ENCODE results near the gene GABRP.
"Not testable (repeated sequence)": the region's sequence is repeated elsewhere in the genome, so short reads cannot be mapped to it uniquely, and the experiment has no call there.

GABRP gene

DNA sequence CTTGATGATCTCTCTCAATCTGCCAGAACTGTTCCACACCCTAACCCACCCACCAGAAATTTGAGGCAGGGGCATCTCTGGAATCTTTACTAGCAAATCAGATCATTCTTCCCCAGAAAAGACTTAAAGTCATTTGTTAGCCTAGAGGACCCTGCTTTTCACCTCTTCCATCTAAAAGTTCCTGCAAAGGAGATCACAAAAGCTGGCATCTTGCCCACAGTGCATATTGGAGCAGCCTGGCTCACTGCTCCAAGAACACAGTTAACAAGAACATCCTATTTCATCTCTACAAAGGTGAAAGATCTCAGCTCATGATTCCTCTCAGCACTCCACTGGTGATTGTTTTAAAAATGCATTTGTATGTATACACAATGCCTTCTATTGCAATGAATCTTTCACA is 36.3 kb downstream of the GABRP start:
- no peak overlapping the region for H3K4me3 ChIP-seq (ENCODE audit: low read length)
- TF ChIP-seq, protein P1, sequence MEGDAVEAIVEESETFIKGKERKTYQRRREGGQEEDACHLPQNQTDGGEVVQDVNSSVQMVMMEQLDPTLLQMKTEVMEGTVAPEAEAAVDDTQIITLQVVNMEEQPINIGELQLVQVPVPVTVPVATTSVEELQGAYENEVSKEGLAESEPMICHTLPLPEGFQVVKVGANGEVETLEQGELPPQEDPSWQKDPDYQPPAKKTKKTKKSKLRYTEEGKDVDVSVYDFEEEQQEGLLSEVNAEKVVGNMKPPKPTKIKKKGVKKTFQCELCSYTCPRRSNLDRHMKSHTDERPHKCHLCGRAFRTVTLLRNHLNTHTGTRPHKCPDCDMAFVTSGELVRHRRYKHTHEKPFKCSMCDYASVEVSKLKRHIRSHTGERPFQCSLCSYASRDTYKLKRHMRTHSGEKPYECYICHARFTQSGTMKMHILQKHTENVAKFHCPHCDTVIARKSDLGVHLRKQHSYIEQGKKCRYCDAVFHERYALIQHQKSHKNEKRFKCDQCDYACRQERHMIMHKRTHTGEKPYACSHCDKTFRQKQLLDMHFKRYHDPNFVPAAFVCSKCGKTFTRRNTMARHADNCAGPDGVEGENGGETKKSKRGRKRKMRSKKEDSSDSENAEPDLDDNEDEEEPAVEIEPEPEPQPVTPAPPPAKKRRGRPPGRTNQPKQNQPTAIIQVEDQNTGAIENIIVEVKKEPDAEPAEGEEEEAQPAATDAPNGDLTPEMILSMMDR (conservative IDR thresholded peaks at IDR 0.05; ENCODE audit: low read depth, low read length) = no peak
- no peak for DNase-seq (ENCODE audit: low read depth)

DNA sequence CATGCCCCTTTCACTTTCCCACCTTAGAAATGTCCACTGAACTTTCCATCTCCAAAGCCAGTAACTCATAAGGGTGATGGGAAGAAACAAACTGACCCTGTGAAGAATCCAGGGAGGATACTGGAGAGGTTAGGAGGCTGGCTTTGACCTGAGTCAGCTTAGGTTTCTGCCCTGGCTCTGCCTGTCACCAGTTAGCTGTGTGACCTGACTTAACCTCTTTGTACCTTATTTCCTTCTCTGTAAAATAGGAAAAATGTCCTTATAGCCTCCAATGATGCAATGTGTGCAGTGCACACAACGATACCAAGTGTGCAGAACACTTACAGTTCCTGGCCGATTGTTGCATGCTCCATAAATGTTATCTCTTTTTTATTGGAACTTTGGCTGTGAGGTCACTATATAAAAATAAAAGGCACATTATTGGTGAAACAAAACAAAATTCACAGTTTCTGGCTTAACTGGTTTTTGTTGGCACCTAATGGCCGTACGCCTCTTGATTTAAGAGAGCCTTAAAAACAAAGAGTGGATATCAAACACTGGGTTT is 37.8 kb downstream of the GABRP start:
- TF ChIP-seq, protein P1 (conservative IDR thresholded peaks at IDR 0.05; ENCODE audit: low read depth, low read length) = no peak
- no peak overlapping the region for H3K4me3 ChIP-seq (ENCODE audit: low read length)
- DNase-seq (ENCODE audit: low read depth) = peak; percentile 27

DNA sequence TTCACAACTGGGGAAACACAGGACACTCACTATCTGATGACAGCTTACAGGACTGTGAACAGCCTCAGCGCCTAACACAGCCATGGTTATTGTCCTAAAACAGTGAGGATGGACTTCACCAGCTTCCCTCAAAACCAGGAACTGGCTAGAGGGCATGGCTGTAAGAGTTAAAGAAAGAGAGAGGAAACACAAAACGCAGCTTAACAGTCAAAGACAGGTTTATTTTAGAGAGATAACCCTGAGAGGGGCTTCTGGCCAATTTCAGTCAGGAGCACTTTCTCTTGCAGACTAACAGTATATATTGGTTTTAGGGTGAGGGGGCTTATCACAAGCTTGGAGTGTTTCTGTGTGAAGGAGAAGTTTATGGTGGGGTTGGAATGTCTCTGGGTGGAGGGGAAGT is 42.6 kb downstream of the GABRP start:
- TF ChIP-seq, protein P1 (conservative IDR thresholded peaks at IDR 0.05; ENCODE audit: low read depth, low read length) = no peak
- no peak overlapping the region for H3K4me3 ChIP-seq (ENCODE audit: low read length)
- no peak for DNase-seq (ENCODE audit: low read depth)

DNA sequence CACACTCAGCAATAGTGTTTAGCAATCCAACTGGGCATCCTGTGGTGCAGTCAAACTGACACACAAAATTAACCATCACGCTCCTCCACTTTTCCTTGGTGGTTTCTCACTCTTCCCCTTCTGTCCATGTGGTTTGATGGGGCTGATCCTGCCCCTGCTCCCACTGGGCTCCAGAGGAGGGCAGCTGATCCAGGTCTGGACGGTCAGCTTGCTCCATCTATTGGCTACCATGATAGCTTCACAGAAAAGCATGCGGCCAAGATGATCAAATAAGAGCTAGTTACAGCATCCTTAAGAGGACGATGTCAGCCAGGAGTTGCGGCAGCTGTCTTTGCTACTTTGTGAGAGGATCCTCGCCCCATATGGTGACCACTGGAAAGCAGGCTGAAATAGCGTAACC is 48.7 kb downstream of the GABRP start:
- no peak overlapping the region for H3K4me3 ChIP-seq (ENCODE audit: low read length)
- TF ChIP-seq, protein P1 (conservative IDR thresholded peaks at IDR 0.05; ENCODE audit: low read depth, low read length) = no peak
- no peak for DNase-seq (ENCODE audit: low read depth)

DNA sequence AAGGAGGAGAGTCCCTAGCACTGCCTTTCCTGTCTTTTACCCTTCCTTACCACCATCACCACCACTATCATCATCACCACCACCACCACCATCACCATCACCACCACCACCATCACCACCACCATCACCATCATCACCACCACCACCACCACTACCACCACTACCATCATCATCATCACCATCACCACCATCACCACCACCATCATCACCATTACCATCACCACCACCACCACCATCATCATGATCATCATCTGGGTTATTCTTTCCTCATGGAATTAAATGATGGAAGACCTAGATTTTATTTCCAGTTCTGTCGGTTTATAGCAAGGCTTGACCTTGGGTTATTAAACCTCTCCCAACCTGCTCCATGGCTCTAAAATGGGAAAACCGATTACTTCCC is 50.5 kb downstream of the GABRP start:
- DNase-seq (ENCODE audit: low read depth) = not testable (repeated sequence)

DNA sequence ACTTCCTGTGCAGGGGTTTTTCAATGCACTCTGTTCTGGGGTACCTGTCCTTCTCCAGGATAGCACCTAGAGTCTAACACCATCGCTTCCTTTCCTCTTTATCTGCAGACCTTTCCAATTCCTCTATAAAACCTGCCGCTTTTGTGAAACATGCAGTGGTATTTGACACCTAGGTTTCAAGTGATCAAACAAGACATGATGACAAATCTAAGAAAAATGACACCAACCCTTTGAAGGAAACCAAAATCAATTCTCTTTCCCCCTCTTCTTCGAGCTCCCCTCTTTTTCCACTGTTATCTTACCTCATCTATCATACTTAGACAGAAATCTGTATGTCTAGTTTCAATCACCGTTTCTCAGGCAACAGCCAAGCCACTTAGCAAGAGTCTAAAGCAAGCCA is 52.7 kb downstream of the GABRP start:
- TF ChIP-seq, protein P1 (conservative IDR thresholded peaks at IDR 0.05; ENCODE audit: low read depth, low read length) = no peak
- H3K4me3 ChIP-seq (ENCODE audit: low read length) = no peak overlapping the region
- DNase-seq (ENCODE audit: low read depth) = no peak

More for the DNA sequence above, 50.5 kb downstream of the GABRP start:
- H3K4me3 ChIP-seq (ENCODE audit: low read length) = not testable (repeated sequence)

DNA sequence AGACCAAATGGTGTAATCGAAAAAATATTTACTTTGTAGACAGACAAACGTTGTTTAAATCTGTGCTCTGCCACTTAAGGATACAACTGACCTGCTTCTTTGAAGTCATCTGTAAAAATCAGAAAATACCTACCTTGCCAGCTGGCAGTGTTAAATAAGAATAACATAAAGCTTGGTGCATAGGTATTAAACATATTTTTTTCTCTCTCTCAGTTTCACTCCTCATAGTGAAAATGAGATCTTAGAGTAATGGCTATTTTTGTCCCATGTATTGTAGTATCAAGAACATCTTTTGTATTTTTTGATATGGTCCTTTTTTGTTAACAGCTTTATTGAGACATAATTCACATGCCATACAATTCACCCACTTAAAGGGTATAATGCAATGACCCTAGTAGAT is 60.3 kb downstream of the GABRP start:
- TF ChIP-seq, protein P1 (conservative IDR thresholded peaks at IDR 0.05; ENCODE audit: low read depth, low read length) = no peak

DNA sequence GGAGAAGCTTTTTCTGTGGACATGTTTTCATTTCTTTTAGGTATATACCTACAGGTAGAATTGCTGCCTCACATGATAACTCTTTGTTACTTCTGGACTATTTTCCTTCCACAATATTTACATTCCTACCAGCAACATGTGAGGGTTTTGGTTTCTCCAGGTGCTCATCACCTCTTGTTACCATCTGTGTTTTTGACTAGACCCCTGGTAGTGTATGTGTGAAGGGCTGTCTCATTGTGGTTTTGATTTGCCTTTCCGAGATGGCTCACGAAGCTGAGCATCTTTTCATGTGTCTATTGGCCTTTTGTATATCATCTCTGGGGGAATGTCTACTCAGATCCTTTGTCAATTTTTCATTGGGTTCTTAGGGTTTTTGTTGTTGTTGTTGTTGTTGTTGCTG is 61.1 kb downstream of the GABRP start:
- TF ChIP-seq, protein P1 (conservative IDR thresholded peaks at IDR 0.05; ENCODE audit: low read depth, low read length) = no peak
- DNase-seq (ENCODE audit: low read depth) = no peak
- no peak overlapping the region for H3K4me3 ChIP-seq (ENCODE audit: low read length)

More for the DNA sequence above, 60.3 kb downstream of the GABRP start:
- no peak for DNase-seq (ENCODE audit: low read depth)
- H3K4me3 ChIP-seq (ENCODE audit: low read length) = no peak overlapping the region
